B cell (primary cell): ENCODE measurements around the gene PRM2. TPM values are rescaled to one million over a fixed set of nuclear protein-coding genes. Genes with fewer than 3 reads are reported as not detected.

Experiments used
- ATAC-seq: fragments of 200-7000 bp; cut with Tn5 transposase; one replicate; pipeline ENCODE4 v1.10.0; 2021; ENCODE audit warnings: low read depth, mild to moderate bottlenecking, moderate number of reproducible peaks, moderate library complexity
- CTCF ChIA-PET: fragments of 350-600 bp; sonication (Branson Sonifier 250); formaldehyde crosslinking; loops from one replicate; lab custom pipeline; 2021; ENCODE audit warnings: antibody characterized with exemption, inconsistent platforms; lab: Charles Lee
- POLR2A ChIA-PET: fragments of 350-600 bp; sonication (Branson Sonifier 250); formaldehyde crosslinking; loops from one replicate; lab custom pipeline; 2021; ENCODE audit warnings: antibody characterized with exemption; lab: Charles Lee
- DNase-seq: peaks from one replicate; pipeline ENCODE4 v3.0.0; 2013
- H2AFZ ChIP-seq: 2 replicates; pipeline ENCODE4 v1.6.1; 2012; ENCODE audit warnings: mild to moderate bottlenecking, low read depth, low read length; ENCODE audit not compliant: insufficient read depth, poor library complexity, severe bottlenecking
- H3K27ac ChIP-seq, 2 donors: 1 replicate in 1 of 2; 2 replicates in 1 of 2; pipeline ENCODE4 v1.5.1; 2012 to 2013; ENCODE audit warnings: low read length in 2 of 2, mild to moderate bottlenecking in 2 of 2, moderate library complexity in 1 of 2
- H3K27me3 ChIP-seq, 4 experiments: fragments of 200-600 bp in 1 of 4; sonication (generic) in 1 of 4; replicated peaks in 1 of 4; 1 replicate in 2 of 4; 2 replicates in 2 of 4; pipeline versions ENCODE4 v1.6.1 to v1.7.0; 2013 to 2016; ENCODE audit warnings: low read length in 3 of 4, mild to moderate bottlenecking in 2 of 4, mixed read lengths in 1 of 4, moderate library complexity in 1 of 4; ENCODE audit not compliant: insufficient read depth in 4 of 4, control insufficient read depth in 3 of 4; ENCODE audit errors: control extremely low read depth in 1 of 4
- H3K36me3 ChIP-seq, 2 experiments: replicated peaks in 1 of 2; 1 replicate in 1 of 2; 2 replicates in 1 of 2; pipeline versions ENCODE4 v1.6.1 to v1.7.1; 2013; ENCODE audit warnings: low read length in 1 of 2; ENCODE audit not compliant: insufficient read depth in 2 of 2, control insufficient read depth in 1 of 2; ENCODE audit errors: control extremely low read depth in 1 of 2, extremely low read depth in 1 of 2
- H3K4me1 ChIP-seq, 2 donors: fragments of 200-600 bp in 1 of 2; sonication (generic) in 1 of 2; 1 replicate in 1 of 2; 2 replicates in 1 of 2; pipeline versions ENCODE4 v1.5.1 to v1.6.1; 2013 to 2017; ENCODE audit warnings: low read length in 2 of 2; ENCODE audit not compliant: control insufficient read depth in 2 of 2, insufficient read depth in 2 of 2
- H3K4me2 ChIP-seq: replicated peaks from 2 replicates; pipeline ENCODE3; 2012; ENCODE audit warnings: mild to moderate bottlenecking, low read depth, low read length; ENCODE audit not compliant: poor library complexity, severe bottlenecking
- H3K4me3 ChIP-seq, 5 experiments: fragments of 200-600 bp in 1 of 5; sonication (generic) in 1 of 5; 1 replicate in 3 of 5; 2 replicates in 2 of 5; pipeline versions ENCODE4 v1.5.1 to v1.7.0; 2011 to 2016; ENCODE audit warnings: low read length in 4 of 5, mild to moderate bottlenecking in 4 of 5, low read depth in 2 of 5, control low read depth in 1 of 5, moderate library complexity in 1 of 5; ENCODE audit not compliant: insufficient read depth in 1 of 5; ENCODE audit errors: control extremely low read depth in 1 of 5, extremely low read depth in 1 of 5
- H3K79me2 ChIP-seq: fragments of 200-600 bp; sonication (generic); one replicate; pipeline ENCODE4 v1.6.0; 2016; ENCODE audit warnings: low read length; ENCODE audit not compliant: control insufficient read depth, insufficient read depth
- H3K9ac ChIP-seq: fragments of 200-600 bp; sonication (generic); 2 replicates; pipeline ENCODE4 v1.6.1; 2017; ENCODE audit warnings: mild to moderate bottlenecking, low read length, moderate library complexity
- H3K9me3 ChIP-seq, 3 donors: one replicate each; pipeline versions ENCODE4 v1.6.1 to v1.7.1; 2013; ENCODE audit warnings: low read length in 2 of 3; ENCODE audit not compliant: control insufficient read depth in 2 of 3, insufficient read depth in 1 of 3; ENCODE audit errors: control extremely low read depth in 1 of 3
- H4K20me1 ChIP-seq: 2 replicates; pipeline ENCODE4 v1.6.0; 2012; ENCODE audit warnings: mild to moderate bottlenecking, low read length; ENCODE audit not compliant: insufficient read depth, control insufficient read depth, poor library complexity, severe bottlenecking
- H3K27ac Mint-ChIP-seq: one replicate; pipeline ENCODE4 v1.8.0; 2021; ENCODE audit warnings: mixed read lengths
- H3K27me3 Mint-ChIP-seq: one replicate; pipeline ENCODE4 v1.8.0; 2021; ENCODE audit warnings: mixed read lengths
- H3K4me1 Mint-ChIP-seq: one replicate; pipeline ENCODE4 v1.8.0; 2021; ENCODE audit warnings: mixed read lengths
- H3K4me3 Mint-ChIP-seq: one replicate; pipeline ENCODE4 v1.8.0; 2021; ENCODE audit warnings: mixed read lengths
- H3K9me3 Mint-ChIP-seq: one replicate; pipeline ENCODE4 v1.8.0; 2022; ENCODE audit warnings: mixed read lengths; ENCODE audit not compliant: insufficient read depth
- EZH2 ChIP-seq: IDR thresholded peaks from 2 replicates; pipeline ENCODE4 v1.6.1; 2012; ENCODE audit warnings: borderline replicate concordance, low read depth, mild to moderate bottlenecking, moderate library complexity, low read length; ENCODE audit not compliant: insufficient read depth, poor library complexity, severe bottlenecking
- WGBS: methylation state at CpG from one replicate; pipeline ENCODE4 v1.1.5; 2013; ENCODE audit warnings: missing lambda C conversion rate; ENCODE audit not compliant: insufficient coverage; 5-methylcytosine and 5-hydroxymethylcytosine counted together
- intact Hi-C: fragments of 100-400 bp; cut with micrococcal nuclease; formaldehyde crosslinking; loops from one replicate; pipeline ENCODE4 v1.10.0; 2022
- polyA plus RNA-seq: library from polyadenylated mRNA; depleted of rRNA; stranded (reverse); fragments of >200 nt; gene quantifications from 2 replicates; pipeline ENCODE4 v1.2.3, GENCODE V29; 2012
- total RNA-seq, 2 donors: library from RNA; stranded (reverse); fragments of 120-200 nt in 1 of 2; gene quantifications; 1 replicate in 1 of 2; 2 replicates in 1 of 2; pipeline versions ENCODE4 v1.2.3 to v1.2.4, GENCODE V29; 2013 to 2022
- TF ChIP-seq, protein P1 (sequence below): fragments of 200-600 bp; IDR thresholded peaks from one replicate; pipeline ENCODE4 v1.8.0; 2022; ENCODE audit warnings: antibody characterized with exemption, mild to moderate bottlenecking

The PRM2 gene
- total and polyA plus RNA-seq, 2 donors (not counting 1 experiment from before 2014, with no cell fraction given), result not detected

GRCh38 chr16:11234884-11235702 lies 41.2 kb downstream of the PRM2 start:
- Histone ChIP-seq H3K4me1 (peaks cover 16 to 19% of the 10 kb centered on the region in 2 donors), H3K9me3 (no peaks in the 10 kb centered on the region), H3K79me2 (no peaks in the 10 kb centered on the region), H3K27me3 (no peaks in the 10 kb centered on the region), H3K4me3 (no peak overlapping the region), H3K9ac (no peak overlapping the region), H3K27ac (no peak overlapping the region), H3K4me2 (no peak overlapping the region), H2AFZ (no peak overlapping the region), H3K36me3 (no peaks in the 10 kb centered on the region), H4K20me1 (no peaks in the 10 kb centered on the region)
- no peak for DNase-seq
- no peaks in the 10 kb centered on the region for H3K9me3 Mint-ChIP-seq
- no peaks in the 10 kb centered on the region for H3K27me3 Mint-ChIP-seq
- no peak overlapping the region for H3K27ac Mint-ChIP-seq
- intact Hi-C loops, result no loop called here
- H3K4me1 Mint-ChIP-seq, result peaks cover 28% of the 10 kb centered on the region
- peak overlapping the region; percentile 3 for H3K4me3 Mint-ChIP-seq
- no peak for TF ChIP-seq EZH2
- TF ChIP-seq, protein P1, sequence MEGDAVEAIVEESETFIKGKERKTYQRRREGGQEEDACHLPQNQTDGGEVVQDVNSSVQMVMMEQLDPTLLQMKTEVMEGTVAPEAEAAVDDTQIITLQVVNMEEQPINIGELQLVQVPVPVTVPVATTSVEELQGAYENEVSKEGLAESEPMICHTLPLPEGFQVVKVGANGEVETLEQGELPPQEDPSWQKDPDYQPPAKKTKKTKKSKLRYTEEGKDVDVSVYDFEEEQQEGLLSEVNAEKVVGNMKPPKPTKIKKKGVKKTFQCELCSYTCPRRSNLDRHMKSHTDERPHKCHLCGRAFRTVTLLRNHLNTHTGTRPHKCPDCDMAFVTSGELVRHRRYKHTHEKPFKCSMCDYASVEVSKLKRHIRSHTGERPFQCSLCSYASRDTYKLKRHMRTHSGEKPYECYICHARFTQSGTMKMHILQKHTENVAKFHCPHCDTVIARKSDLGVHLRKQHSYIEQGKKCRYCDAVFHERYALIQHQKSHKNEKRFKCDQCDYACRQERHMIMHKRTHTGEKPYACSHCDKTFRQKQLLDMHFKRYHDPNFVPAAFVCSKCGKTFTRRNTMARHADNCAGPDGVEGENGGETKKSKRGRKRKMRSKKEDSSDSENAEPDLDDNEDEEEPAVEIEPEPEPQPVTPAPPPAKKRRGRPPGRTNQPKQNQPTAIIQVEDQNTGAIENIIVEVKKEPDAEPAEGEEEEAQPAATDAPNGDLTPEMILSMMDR, result no peak
- ChIA-PET POLR2A (interaction anchor here (0.6 kb wide), 1 partner anchor 8 kb away, joined by 4 read pairs; no protein-coding TSS in a partner anchor), CTCF (interaction anchor here (0.7 to 1.3 kb wide), 2 partner anchors 20 to 475 kb away, joined by 3 read pairs; no protein-coding TSS in a partner anchor)
- ATAC-seq, result no peak
- WGBS, result 89% methylated on average over 8 of the region's 13 CpGs
